GM21619 (cell line): ENCODE measurements around the gene TKTL2.
"Not testable (repeated sequence)": the region's sequence is repeated elsewhere in the genome, so short reads cannot be mapped to it uniquely, and the experiment has no call there.

Experiments
- ATAC-seq: cut with Tn5 transposase; IDR thresholded peaks from one replicate; pipeline ENCODE4 v1.9.1; 2021; ENCODE audit not compliant: unreplicated experiment

TKTL2 gene

DNA sequence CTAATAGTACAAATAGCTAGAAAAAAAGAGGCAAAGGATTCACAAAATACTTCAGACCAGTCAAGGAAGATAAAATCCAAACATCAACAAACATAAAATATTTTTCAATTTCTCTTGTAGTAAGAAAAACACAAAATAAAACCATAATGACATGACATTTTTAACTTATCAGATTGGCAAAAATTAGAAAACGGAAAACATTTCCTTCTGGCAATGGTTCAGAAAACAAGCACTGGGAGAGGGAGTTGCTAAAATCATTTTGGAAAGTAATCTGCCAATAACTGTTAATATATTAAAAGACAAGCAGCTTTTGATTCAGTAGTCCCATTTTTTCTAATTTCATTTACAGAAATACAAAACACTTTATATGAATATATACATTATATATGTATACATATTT is 26.1 kb downstream of the TKTL2 start:
- no peak for ATAC-seq

DNA sequence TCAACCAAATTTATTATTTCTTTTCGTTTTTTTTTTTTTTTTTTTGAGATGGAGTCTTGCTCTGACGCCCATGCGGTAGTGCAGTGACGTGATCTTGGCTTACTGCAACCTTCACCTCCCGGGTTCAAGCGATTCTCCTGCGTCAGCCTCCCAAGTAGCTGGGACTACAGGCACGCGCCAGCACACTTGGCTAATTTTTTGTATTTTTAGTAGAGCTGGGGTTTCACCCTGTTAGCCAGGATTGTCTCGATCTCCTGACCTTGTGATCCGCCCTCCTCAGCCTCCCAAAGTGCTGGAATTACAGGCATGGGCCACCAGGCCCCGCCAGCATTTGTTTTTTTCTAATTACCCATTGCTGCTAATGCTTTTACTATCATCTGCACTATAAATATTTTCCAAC is 26.5 kb downstream of the TKTL2 start:
- ATAC-seq = not testable (repeated sequence)

GRCh38 chr4:163440040-163440439 is 33.5 kb downstream of the TKTL2 start:
- no peak for ATAC-seq
